Subcutaneous abdominal adipose tissue (tissue), 5 donors: ENCODE data around the gene CTSF.

Experiments
- H3K27ac ChIP-seq: one replicate; pipeline ENCODE4 v1.7.0; 2013; ENCODE audit warnings: low read depth, mild to moderate bottlenecking, inconsistent platforms, low read length, moderate library complexity
- H3K27me3 ChIP-seq, 5 donors: one replicate each; pipeline ENCODE4 v1.7.0; 2013; ENCODE audit warnings: low read length in 5 of 5, inconsistent platforms in 1 of 5; ENCODE audit not compliant: control insufficient read depth in 5 of 5, insufficient read depth in 4 of 5
- H3K36me3 ChIP-seq, 5 donors: one replicate each; pipeline ENCODE4 v1.7.0; 2013; ENCODE audit warnings: low read length in 5 of 5; ENCODE audit not compliant: control insufficient read depth in 5 of 5, insufficient read depth in 5 of 5
- H3K4me1 ChIP-seq, 5 donors: one replicate each; pipeline ENCODE4 v1.7.0; 2013; ENCODE audit warnings: low read length in 5 of 5, mild to moderate bottlenecking in 3 of 5, moderate library complexity in 1 of 5; ENCODE audit not compliant: control insufficient read depth in 5 of 5, insufficient read depth in 5 of 5
- H3K4me3 ChIP-seq, 5 donors: one replicate each; pipeline ENCODE4 v1.7.0; 2013; ENCODE audit warnings: low read length in 5 of 5, low read depth in 1 of 5
- H3K9ac ChIP-seq, 5 donors: one replicate each; pipeline ENCODE4 v1.7.0; 2013; ENCODE audit warnings: low read length in 5 of 5, mild to moderate bottlenecking in 4 of 5, moderate library complexity in 3 of 5
- H3K9me3 ChIP-seq, 5 donors: one replicate each; pipeline ENCODE4 v1.7.0; 2013; ENCODE audit warnings: low read length in 5 of 5; ENCODE audit not compliant: control insufficient read depth in 5 of 5
- donor health status: healthy.
- donor health status: healthy.
- donor health status: healthy.
- donor health status: healthy.
- donor health status: healthy.

The CTSF gene

DNA sequence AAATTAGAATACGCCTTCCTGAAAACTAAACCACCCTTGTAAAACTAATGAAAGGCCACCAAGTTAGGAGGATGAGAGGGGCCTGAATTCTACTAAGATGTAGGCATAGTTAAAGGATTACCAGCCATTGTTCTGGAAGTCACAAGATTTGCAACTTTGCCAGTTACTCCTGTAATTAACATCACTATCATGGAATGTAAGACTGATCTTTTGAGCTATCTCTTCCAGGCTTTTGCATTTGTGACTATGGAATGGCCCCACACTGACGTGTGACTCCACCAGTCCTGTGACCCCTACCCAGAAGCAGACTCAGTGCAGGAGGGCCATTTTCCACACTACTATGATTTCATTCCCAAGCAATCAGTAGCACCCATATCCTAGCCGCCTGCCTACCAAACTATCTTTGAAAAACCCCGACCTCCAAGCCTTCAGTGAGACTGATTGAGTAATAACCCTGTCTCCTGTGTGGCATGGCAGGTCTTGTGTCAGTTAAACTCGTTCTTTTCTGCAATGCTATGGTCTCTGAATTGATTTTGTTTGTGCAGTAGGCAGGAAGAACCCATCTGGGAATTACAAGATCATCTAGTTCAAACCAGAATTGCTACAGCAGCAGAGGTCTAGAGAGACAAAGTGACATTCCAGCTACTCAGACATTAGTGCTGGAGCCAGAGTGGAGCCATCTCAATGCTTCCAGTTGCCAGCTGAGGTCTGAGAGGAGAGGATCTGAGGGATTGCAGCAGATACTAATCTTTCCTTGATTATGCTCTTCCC lies 1.9 kb upstream of the CTSF start:
- no peak overlapping the region for H3K9ac ChIP-seq
- no peak overlapping the region for H3K4me3 ChIP-seq
- no peaks in the 10 kb centered on the region for H3K27me3 ChIP-seq
- H3K9me3 ChIP-seq: no peaks in the 10 kb centered on the region
- H3K4me1 ChIP-seq: peaks cover 0 to 18% (median 14%) of the 10 kb centered on the region in 5 donors
- H3K27ac ChIP-seq: no peak overlapping the region
- H3K36me3 ChIP-seq: peaks cover 0 to 10% (median 8%) of the 10 kb centered on the region in 5 donors

DNA sequence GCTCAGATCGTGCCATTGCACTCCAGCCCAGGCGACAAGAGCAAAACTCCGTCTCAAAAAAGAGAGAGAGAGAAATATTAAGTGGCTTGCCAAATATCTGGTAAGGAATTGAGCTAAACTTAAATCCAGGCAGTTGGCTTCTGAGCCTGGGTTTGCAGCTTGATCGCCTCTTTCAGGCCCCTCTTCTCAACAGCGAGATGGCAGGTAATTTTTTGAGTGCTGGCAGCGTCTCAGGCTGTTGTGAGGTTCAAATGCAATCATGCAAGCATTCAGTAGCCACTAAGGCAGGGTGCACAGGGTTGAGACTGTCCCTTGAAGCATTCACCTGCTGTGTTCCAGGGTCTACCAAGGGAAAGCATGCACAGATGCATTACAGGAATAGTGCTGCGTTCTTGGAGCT lies 670 bp upstream of the CTSF start:
- Histone ChIP-seq H3K27ac (no peak overlapping the region), H3K9ac (no peak overlapping the region), H3K27me3 (no peaks in the 10 kb centered on the region), H3K4me3 (peak overlapping the region in 1 of 5 donors; percentile 76), H3K36me3 (peaks cover 0 to 21% (median 17%) of the 10 kb centered on the region in 5 donors), H3K4me1 (peaks cover 0 to 18% (median 14%) of the 10 kb centered on the region in 5 donors), H3K9me3 (no peaks in the 10 kb centered on the region)

DNA sequence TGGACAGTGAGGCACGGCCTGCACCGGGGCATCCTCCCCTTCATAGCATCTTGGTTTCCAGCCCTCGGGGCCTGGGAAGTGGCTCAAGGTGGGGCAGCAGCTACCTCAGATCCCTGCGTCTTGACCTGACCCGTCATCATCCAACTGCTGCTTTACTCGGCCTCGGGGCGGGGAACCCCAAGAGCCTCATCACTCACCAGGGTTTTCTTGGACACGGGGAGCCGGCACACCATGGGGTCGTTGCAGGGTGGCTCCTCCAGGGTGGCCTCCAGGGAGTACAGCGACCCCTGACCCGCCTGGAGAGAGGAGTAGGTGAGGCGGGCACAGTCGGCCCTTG lies 651 bp downstream of the CTSF start:
- Histone ChIP-seq H3K9me3 (no peaks in the 10 kb centered on the region), H3K9ac (peak overlapping the region in 4 of 5 donors; percentile 43 to 78 (median 66)), H3K27ac (no peak overlapping the region), H3K36me3 (peaks cover 0 to 30% (median 22%) of the 10 kb centered on the region in 5 donors), H3K4me3 (peak overlapping the region; percentile 41 to 76 (median 68)), H3K4me1 (peaks cover 0 to 18% (median 14%) of the 10 kb centered on the region in 5 donors), H3K27me3 (no peaks in the 10 kb centered on the region)

DNA sequence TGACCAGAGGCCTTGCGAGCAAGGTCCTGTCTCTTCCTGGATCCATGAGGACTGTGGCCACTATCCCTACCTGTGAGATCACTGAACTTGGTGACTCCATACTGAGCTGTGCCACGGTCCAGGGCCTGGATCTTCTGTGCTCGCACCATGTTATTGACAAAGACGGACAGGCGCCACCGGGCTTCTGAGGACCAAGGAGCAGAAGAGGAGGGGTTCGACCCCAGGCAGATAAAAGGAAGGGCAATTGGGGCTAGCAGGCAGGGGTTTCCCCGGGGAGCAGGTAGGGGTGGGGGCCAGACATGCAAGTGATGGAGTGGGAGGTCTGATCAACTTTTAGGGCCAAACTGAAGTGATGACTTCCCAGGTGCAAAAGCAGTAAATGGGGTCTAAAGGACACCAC lies 2.2 kb downstream of the CTSF start:
- H3K27ac ChIP-seq: no peak overlapping the region
- no peaks in the 10 kb centered on the region for H3K27me3 ChIP-seq
- H3K4me1 ChIP-seq: peaks cover 0 to 18% (median 14%) of the 10 kb centered on the region in 5 donors
- no peak overlapping the region for H3K4me3 ChIP-seq
- H3K9ac ChIP-seq: no peak overlapping the region
- H3K36me3 ChIP-seq: peaks cover 0 to 39% (median 25%) of the 10 kb centered on the region in 5 donors
- H3K9me3 ChIP-seq: no peaks in the 10 kb centered on the region

DNA sequence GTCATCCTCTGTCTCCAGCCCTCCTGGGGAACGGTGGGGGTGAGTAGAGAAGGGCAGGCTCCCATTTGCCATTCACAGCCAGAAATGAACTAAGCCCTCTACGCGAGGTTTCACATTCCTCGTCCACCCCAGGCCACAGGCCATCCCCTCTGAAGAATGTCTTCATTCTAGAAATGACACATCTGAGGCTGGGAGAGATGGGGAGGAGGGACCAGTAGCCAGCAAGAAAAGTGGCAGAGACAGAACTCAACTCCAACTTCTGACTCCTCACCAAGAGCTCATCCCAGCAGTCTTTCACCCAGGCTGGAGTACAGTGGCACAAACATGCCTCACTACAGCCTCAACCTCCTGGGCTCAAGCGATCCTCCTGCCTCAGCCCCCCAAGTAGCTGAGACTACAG lies 3.4 kb downstream of the CTSF start:
- Histone ChIP-seq H3K4me3 (no peak overlapping the region), H3K27ac (no peak overlapping the region), H3K36me3 (peaks cover 0 to 39% (median 25%) of the 10 kb centered on the region in 5 donors), H3K9me3 (no peaks in the 10 kb centered on the region), H3K9ac (no peak overlapping the region), H3K4me1 (peaks cover 0 to 18% (median 14%) of the 10 kb centered on the region in 5 donors), H3K27me3 (no peaks in the 10 kb centered on the region)

DNA sequence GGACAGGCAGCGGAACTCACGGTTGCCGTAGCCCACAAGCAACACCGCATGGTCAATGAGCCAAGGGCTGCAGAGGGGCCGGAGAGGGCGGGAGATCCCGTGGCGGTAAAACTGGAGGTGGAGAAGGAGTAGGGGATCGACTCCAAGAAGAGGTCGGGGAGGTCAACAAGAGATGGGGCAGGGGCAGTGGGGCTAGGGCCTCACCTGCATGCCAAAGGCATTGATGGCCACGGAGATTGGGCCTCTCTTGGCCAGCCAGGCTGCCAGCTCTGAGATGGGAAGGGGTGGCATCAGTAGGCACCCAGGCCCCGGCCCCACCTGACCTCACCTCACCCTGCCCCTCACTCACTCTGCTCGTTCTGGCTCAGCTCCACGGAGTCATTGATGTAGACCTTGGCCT lies 3.9 kb downstream of the CTSF start:
- no peak overlapping the region for H3K4me3 ChIP-seq
- H3K4me1 ChIP-seq: peaks cover 0 to 18% (median 14%) of the 10 kb centered on the region in 5 donors
- H3K27me3 ChIP-seq: no peaks in the 10 kb centered on the region
- H3K9ac ChIP-seq: no peak overlapping the region
- no peaks in the 10 kb centered on the region for H3K9me3 ChIP-seq
- H3K36me3 ChIP-seq: peaks cover 0 to 39% (median 25%) of the 10 kb centered on the region in 5 donors
- no peak overlapping the region for H3K27ac ChIP-seq

DNA sequence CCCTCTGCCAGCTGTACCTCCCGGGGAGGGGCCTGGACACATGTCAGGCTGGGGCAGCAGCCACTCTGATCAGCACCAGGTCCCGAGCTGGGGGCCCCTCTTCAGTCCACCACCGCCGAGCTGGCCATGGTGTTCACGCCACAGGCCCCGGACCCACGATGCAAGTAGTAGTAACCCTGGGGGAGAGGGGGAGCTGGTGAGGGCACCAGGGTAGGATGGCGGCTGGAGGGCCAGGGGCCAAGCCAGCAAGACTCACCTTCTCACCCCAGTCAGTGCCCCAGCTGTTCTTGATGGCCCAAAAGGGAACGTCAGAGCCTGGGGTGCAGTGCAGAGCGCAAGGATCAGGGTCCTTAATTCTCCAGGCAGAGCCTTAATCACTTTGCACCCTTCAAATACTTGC lies 4.6 kb downstream of the CTSF start:
- H3K4me3 ChIP-seq: no peak overlapping the region
- H3K4me1 ChIP-seq: peaks cover 0 to 19% (median 17%) of the 10 kb centered on the region in 5 donors
- no peaks in the 10 kb centered on the region for H3K27me3 ChIP-seq
- peaks cover 0 to 39% (median 25%) of the 10 kb centered on the region in 5 donors for H3K36me3 ChIP-seq
- H3K9ac ChIP-seq: no peak overlapping the region
- H3K27ac ChIP-seq: no peak overlapping the region
- H3K9me3 ChIP-seq: no peaks in the 10 kb centered on the region

DNA sequence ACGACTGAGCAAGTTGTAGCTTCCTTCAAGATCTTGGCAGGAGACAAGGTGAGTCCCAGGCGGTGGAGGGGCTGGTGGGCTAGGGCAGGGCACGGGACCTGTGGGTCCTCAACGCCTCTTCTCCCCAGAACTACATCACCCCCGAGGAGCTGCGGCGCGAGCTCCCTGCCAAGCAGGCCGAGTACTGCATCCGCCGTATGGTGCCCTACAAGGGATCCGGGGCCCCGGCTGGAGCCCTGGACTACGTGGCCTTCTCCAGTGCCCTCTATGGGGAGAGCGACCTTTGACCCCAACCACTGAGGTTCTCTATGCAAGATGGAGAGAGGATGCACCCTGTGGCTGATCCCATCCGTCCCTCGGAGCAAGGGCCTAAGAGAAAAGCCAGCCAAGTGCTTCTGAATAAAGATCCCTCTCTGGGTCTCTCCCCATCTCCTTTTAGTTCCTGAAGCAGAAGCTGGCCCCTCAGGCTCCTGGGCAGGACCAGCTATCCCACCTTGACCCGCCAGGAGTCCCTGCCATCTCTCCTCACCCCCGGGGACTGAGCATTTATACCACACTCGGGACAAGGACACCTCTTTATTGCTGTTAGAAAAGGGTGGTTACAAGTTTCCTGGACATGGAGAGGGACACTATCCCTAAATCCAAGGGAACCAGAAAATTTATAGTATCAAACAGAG lies 5.4 kb downstream of the CTSF start:
- Histone ChIP-seq H3K9me3 (no peaks in the 10 kb centered on the region), H3K36me3 (peaks cover 0 to 39% (median 25%) of the 10 kb centered on the region in 5 donors), H3K27ac (no peak overlapping the region), H3K9ac (no peak overlapping the region), H3K27me3 (peaks cover 0 to 2% (median 0%) of the 10 kb centered on the region in 5 donors), H3K4me1 (peaks cover 0 to 15% (median 13%) of the 10 kb centered on the region in 5 donors), H3K4me3 (no peak overlapping the region)

DNA sequence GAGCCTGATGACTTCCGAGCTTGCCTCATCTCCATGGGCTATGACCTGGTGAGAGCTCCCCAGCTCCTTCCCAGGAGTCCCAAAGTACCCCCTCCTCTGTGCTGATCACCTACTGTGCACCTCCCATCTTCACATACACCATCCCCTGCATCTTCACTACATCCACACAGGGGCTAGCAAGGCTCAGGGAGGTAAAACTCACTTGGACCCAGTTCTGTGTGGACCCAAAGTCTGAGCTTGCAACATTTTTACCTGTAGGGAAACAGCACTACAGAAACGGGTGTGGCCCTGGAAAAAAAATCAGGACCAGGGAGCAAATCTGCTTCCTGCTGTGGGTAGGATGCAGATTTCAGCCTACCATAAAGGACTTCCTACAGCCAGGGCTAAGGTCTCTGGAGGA lies 6.1 kb downstream of the CTSF start:
- peaks cover 0 to 7% (median 5%) of the 10 kb centered on the region in 5 donors for H3K4me1 ChIP-seq
- no peaks in the 10 kb centered on the region for H3K9me3 ChIP-seq
- peaks cover 0 to 9% (median 4%) of the 10 kb centered on the region in 5 donors for H3K27me3 ChIP-seq
- no peak overlapping the region for H3K27ac ChIP-seq
- no peak overlapping the region for H3K4me3 ChIP-seq
- peaks cover 0 to 39% (median 25%) of the 10 kb centered on the region in 5 donors for H3K36me3 ChIP-seq
- H3K9ac ChIP-seq: no peak overlapping the region

DNA sequence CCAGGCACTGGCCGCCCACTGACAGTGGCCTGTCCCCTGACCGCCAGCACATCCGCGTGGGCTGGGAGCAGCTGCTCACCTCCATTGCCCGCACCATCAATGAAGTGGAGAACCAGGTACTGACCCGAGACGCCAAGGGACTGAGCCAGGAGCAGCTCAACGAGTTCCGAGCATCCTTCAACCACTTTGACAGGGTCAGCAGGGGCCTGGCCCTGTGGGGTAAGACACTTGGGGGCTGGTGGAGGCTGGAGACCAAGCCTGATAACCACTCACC lies 6.5 kb downstream of the CTSF start:
- H3K27ac ChIP-seq: no peak overlapping the region
- H3K27me3 ChIP-seq: peaks cover 0 to 13% (median 4%) of the 10 kb centered on the region in 5 donors
- no peak overlapping the region for H3K4me3 ChIP-seq
- no peaks in the 10 kb centered on the region for H3K9me3 ChIP-seq
- H3K36me3 ChIP-seq: peaks cover 0 to 39% (median 25%) of the 10 kb centered on the region in 5 donors
- H3K9ac ChIP-seq: no peak overlapping the region
- H3K4me1 ChIP-seq: peaks cover 0 to 7% (median 5%) of the 10 kb centered on the region in 5 donors
